ENCODE measurements around the gene TBC1D9B.
"Not testable (repeated sequence)": the region's sequence is repeated elsewhere in the genome, so short reads cannot be mapped to it uniquely, and the experiment has no call there.

TBC1D9B gene

DNA sequence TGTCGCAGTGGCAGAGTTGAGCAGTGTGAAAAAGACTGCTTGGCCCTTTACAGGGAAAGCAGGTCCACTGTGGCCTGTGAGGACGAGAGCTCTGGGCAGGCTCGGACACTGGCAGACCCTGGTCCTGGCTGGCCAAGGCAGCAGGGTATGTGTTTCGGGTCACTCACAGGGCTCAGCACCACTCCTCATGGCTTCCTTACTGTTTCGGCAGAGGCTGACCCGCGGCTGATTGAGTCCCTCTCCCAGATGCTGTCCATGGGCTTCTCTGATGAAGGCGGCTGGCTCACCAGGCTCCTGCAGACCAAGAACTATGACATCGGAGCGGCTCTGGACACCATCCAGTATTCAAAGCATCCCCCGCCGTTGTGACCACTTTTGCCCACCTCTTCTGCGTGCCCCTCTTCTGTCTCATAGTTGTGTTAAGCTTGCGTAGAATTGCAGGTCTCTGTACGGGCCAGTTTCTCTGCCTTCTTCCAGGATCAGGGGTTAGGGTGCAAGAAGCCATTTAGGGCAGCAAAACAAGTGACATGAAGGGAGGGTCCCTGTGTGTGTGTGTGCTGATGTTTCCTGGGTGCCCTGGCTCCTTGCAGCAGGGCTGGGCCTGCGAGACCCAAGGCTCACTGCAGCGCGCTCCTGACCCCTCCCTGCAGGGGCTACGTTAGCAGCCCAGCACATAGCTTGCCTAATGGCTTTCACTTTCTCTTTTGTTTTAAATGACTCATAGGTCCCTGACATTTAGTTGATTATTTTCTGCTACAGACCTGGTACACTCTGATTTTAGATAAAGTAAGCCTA, 71.3 kb downstream of the TBC1D9B start:
- no peak overlapping the region for H3K4me3 ChIP-seq (ENCODE audit: low read depth, low read length)
- in situ Hi-C loops (cut with HindIII; ENCODE audit: low sequenced_read_pairs), result no loop called here
- TF ChIP-seq, protein P1, sequence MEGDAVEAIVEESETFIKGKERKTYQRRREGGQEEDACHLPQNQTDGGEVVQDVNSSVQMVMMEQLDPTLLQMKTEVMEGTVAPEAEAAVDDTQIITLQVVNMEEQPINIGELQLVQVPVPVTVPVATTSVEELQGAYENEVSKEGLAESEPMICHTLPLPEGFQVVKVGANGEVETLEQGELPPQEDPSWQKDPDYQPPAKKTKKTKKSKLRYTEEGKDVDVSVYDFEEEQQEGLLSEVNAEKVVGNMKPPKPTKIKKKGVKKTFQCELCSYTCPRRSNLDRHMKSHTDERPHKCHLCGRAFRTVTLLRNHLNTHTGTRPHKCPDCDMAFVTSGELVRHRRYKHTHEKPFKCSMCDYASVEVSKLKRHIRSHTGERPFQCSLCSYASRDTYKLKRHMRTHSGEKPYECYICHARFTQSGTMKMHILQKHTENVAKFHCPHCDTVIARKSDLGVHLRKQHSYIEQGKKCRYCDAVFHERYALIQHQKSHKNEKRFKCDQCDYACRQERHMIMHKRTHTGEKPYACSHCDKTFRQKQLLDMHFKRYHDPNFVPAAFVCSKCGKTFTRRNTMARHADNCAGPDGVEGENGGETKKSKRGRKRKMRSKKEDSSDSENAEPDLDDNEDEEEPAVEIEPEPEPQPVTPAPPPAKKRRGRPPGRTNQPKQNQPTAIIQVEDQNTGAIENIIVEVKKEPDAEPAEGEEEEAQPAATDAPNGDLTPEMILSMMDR (IDR thresholded peaks at IDR 0.05; ENCODE audit: low read depth, low read length), result peak; percentile 12

DNA sequence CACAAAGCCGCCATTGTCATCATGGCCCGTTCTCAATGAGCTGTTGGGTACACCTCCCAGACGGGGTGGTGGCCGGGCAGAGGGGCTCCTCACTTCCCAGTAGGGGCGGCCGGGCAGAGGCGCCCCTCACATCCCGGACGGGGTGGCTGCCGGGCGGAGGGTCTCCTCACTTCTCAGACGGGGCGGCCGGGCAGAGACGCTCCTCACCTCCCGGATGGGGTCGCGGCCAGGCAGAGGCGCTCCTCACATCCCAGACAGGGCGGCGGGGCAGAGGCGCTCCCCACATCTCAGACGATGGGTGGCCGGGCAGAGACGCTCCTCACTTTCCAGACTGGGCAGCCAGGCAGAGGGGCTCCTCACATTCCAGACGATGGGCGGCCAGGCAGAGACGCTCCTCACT, 72.8 kb downstream of the TBC1D9B start:
- in situ Hi-C loops (cut with HindIII; ENCODE audit: low sequenced_read_pairs); H3K4me3 ChIP-seq (ENCODE audit: low read depth, low read length); DNase-seq (ENCODE audit: low read depth, low spot score): not testable (repeated sequence)

More for the DNA sequence above, 71.3 kb downstream of the TBC1D9B start:
- DNase-seq (ENCODE audit: low read depth, low spot score), result peak; percentile 51

DNA sequence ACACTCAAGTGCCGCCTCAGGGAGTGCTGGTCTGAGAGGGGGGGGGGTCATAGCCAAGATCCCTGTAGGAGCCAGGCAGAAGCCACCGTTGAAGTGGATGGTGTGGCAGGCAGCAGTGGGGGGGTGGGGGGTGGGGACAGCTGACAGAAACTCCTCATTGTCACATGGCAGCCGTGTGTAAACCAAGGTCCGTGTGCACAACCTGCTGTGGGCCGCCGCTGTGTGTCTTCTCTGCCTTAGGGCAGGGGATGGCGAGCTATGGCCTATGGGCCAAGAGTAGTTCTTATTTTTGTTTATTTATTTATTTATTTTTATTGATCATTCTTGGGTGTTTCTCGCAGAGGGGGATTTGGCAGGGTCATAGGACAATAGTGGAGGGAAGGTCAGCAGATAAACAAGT, 73.6 kb downstream of the TBC1D9B start:
- in situ Hi-C loops (cut with HindIII; ENCODE audit: low sequenced_read_pairs), result no loop called here
- TF ChIP-seq, protein P1 (IDR thresholded peaks at IDR 0.05; ENCODE audit: low read depth, low read length), result no peak
- no peak for DNase-seq (ENCODE audit: low read depth, low spot score)
- no peak overlapping the region for H3K4me3 ChIP-seq (ENCODE audit: low read depth, low read length)

DNA sequence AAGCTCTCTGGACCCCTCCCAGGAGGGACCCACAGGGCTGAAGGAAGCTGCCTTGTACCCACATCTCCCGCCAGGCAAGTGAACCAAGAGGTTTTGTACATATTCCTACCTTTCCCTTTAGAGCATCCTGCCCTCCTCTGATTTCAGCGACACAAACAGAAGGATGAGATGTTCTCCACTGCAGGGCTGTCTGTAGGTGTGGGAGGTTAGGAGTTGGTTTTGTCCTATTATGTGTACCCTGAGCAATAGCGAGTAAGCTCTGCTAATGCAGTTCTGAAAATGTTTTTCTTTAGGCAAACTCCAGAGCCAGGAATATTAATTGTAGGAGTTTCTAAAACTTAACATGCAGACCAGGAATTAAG, 74.0 kb downstream of the TBC1D9B start:
- H3K4me3 ChIP-seq (ENCODE audit: low read depth, low read length), result no peak overlapping the region
- in situ Hi-C loops (cut with HindIII; ENCODE audit: low sequenced_read_pairs), result no loop called here

DNA sequence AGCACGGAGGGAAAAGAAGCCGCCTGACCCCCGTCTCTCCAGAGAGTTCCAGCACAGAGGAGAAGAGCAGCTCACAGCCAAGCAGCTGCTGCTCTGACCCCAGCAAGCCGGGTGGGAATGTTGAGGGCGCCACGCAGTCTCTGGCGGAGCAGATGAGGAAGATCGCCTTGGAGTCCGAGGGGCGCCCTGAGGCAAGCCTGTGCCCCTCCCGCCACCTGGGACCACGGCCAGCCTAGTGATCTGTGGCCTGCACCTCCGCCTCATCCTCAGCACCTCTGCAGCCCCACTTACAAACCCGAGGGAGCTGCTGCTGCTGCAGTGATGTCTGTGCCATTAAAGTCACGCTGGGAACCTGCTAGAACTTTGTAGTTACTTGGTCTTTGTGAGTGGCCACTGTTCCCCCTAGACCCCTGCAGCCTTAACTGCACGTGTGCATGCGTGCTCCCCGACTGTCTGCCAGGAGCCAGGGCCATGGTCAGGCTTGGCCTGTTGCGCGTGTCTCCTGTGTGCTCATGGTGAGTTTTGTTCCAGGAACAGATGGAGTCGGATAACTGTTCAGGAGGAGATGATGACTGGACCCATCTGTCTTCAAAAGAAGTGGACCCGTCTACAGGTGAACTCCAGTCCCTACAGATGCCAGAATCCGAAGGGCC, 74.5 kb downstream of the TBC1D9B start:
- in situ Hi-C loops (cut with HindIII; ENCODE audit: low sequenced_read_pairs), result no loop called here
- H3K4me3 ChIP-seq (ENCODE audit: low read depth, low read length), result no peak overlapping the region
- DNase-seq (ENCODE audit: low read depth, low spot score), result no peak
- TF ChIP-seq, protein P1 (IDR thresholded peaks at IDR 0.05; ENCODE audit: low read depth, low read length), result no peak

More for the DNA sequence above, 74.0 kb downstream of the TBC1D9B start:
- TF ChIP-seq, protein P1 (IDR thresholded peaks at IDR 0.05; ENCODE audit: low read depth, low read length), result no peak
- DNase-seq (ENCODE audit: low read depth, low spot score), result no peak

DNA sequence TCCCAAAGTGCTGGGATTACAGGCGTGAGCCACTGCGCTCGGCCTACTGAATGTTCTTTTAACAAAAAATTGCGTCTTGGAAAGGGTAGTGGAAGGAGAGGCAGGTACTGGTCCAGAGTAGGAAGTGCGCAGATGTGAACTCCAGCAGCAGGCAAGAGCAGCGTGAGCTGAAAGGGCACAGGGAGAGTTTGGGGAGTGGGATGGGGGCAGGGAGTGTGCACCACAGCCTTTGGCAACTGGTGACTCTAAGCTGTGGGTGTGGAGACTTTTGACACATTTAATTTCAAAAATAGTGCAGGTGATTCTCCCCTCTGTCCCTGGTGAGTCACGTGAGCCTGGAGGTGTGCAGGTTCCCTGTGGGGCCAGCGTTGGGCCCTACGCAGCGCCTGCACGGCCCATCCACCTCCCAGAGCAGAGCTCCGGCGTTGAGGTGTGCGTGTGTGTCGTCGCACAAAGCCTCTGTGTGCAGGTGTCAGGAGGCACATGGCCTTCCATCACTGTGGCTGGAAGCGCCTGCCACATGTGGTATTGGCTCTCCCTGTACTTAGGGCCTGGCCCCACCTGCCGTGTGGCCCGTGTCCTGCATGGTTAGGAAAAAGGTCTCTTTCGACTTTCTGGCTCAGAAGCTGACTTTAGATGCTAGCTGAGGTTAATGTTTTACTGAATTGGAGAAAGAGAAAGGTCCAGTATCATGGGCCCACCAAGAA, 75.5 kb downstream of the TBC1D9B start:
- no peak for DNase-seq (ENCODE audit: low read depth, low spot score)
- H3K4me3 ChIP-seq (ENCODE audit: low read depth, low read length), result no peak overlapping the region
- in situ Hi-C loops (cut with HindIII; ENCODE audit: low sequenced_read_pairs), result no loop called here
- TF ChIP-seq, protein P1 (IDR thresholded peaks at IDR 0.05; ENCODE audit: low read depth, low read length), result no peak
